ENCODE measurements around the gene CAMTA1.
"Not testable (repeated sequence)": the region's sequence is repeated elsewhere in the genome, so short reads cannot be mapped to it uniquely, and the experiment has no call there.

The CAMTA1 gene

GRCh38 chr1:7592120-7592798 lies 807.0 kb downstream of the CAMTA1 start:
- no peak for DNase-seq

GRCh38 chr1:7594002-7594713 lies 808.9 kb downstream of the CAMTA1 start:
- DNase-seq: no peak

GRCh38 chr1:7594714-7595295 lies 809.6 kb downstream of the CAMTA1 start:
- DNase-seq: no peak

- DNase-seq: no peak
Observed at GRCh38 chr1:7595336-7595735, 810.1 kb downstream of the CAMTA1 start.

GRCh38 chr1:7596126-7596965 lies 811.1 kb downstream of the CAMTA1 start:
- no peak for DNase-seq

- DNase-seq: not testable (repeated sequence)
Observed at GRCh38 chr1:7598058-7598457, 812.8 kb downstream of the CAMTA1 start.

- DNase-seq: not testable (repeated sequence)
Observed at GRCh38 chr1:7604906-7605305, 819.7 kb downstream of the CAMTA1 start.

- DNase-seq: no peak
Observed at GRCh38 chr1:7606096-7606495, 820.8 kb downstream of the CAMTA1 start.

- DNase-seq: no peak
Observed at GRCh38 chr1:7607097-7607496, 821.8 kb downstream of the CAMTA1 start.

GRCh38 chr1:7608628-7609305 lies 823.5 kb downstream of the CAMTA1 start:
- no peak for DNase-seq

GRCh38 chr1:7609311-7609994 lies 824.2 kb downstream of the CAMTA1 start:
- no peak for DNase-seq

GRCh38 chr1:7610106-7610731 lies 825.0 kb downstream of the CAMTA1 start:
- no peak for DNase-seq

- DNase-seq: no peak
Observed at GRCh38 chr1:7610936-7611335, 825.7 kb downstream of the CAMTA1 start.

- DNase-seq: no peak
Observed at GRCh38 chr1:7611421-7612010, 826.3 kb downstream of the CAMTA1 start.

GRCh38 chr1:7613106-7613850 lies 828.0 kb downstream of the CAMTA1 start:
- no peak for DNase-seq

- no peak for DNase-seq
Observed at GRCh38 chr1:7613851-7614205, 828.6 kb downstream of the CAMTA1 start.

- DNase-seq: no peak
Observed at GRCh38 chr1:7614576-7615074, 829.4 kb downstream of the CAMTA1 start.

GRCh38 chr1:7615138-7615537 lies 829.9 kb downstream of the CAMTA1 start:
- DNase-seq: no peak

- no peak for DNase-seq
Observed at GRCh38 chr1:7616076-7616832, 831.0 kb downstream of the CAMTA1 start.

- no peak for DNase-seq
Observed at GRCh38 chr1:7616953-7617352, 831.7 kb downstream of the CAMTA1 start.
